ENCODE results near the gene GNG5. TPM values are rescaled to one million over a fixed set of nuclear protein-coding genes. Genes with fewer than 3 reads are reported as not detected.

Gene GNG5
- total RNA-seq = 100 to 1,000 TPM; 155 to 216 (median 164) TPM
- polyA plus RNA-seq = 100 to 1,000 TPM; 140 to 254 TPM
- long read RNA-seq, donor 1, transcript GNG5-201 (3 exons, 920 nt) = major isoform, 128 of 133 reads
- long read RNA-seq, donor 1, partial matches to known transcripts = 5 of 133 reads
- long read RNA-seq, donor 1, other reads (novel, unspliced or antisense) = 0 of 133 reads
- long read RNA-seq, donor 2, transcript GNG5-201 (3 exons, 920 nt) = major isoform, 201 of 211 reads
- long read RNA-seq, donor 2, partial matches to known transcripts = 6 of 211 reads
- long read RNA-seq, donor 2, other reads (novel, unspliced or antisense) = 1 of 211 reads
- long read RNA-seq, donor 3, transcript GNG5-201 (3 exons, 920 nt) = major isoform, 25 of 26 reads
- long read RNA-seq, donor 3, partial matches to known transcripts = 1 of 26 reads
- long read RNA-seq, donor 3, other reads (novel, unspliced or antisense) = 0 of 26 reads

- Histone ChIP-seq H3K27ac (peak within 1 kb of the TSS; percentile 93 to 99 (median 98)), H3K9me3 (peaks cover 0 to 28% (median 5%) of the 10 kb centered on the region in 11 donors), H3K36me3 (peaks cover 0 to 23% (median 0%) of the 10 kb centered on the region in 9 donors), H3K4me1 (peaks cover 0 to 48% (median 42%) of the 10 kb centered on the region in 9 donors), H3K4me3 (peak within 1 kb of the TSS; percentile 51 to 91 (median 74)), H3K27me3 (no peaks in the 10 kb centered on the region)
- DNase-seq (peak; percentile 98 to 99), ATAC-seq (peak; percentile 96 to 98 (median 98))
- no peak for TF ChIP-seq CTCF (IDR thresholded peaks at IDR 0.05)
- intact Hi-C loops (cut with DNase I) = loop anchor here in 7 of 10 donors (1.0 to 10.0 kb wide), 8 partner anchors 27 to 116 kb away; partner anchors contain the start of genes CTBS (in 5 of the 7) and RPF1 (in 1 of the 7)
- 0 to 1% methylated on average over 60 of the region's 60 CpGs for WGBS, 2 donors
These were observed at the start of gene GNG5, which contains the start of gene SPATA1 for GRCh38 chr1:84506002-84506728. Gene GNG5, minus strand, starts transcription at chr1:84506581. Its CDS starts 490 bp downstream, at chr1:84506091. Gene SPATA1, plus strand, starts transcription at chr1:84506386. Its CDS starts 9,974 bp downstream, at chr1:84516360.

GRCh38 chr1:84550826-84551225 lies 44.4 kb upstream of the GNG5 start:
- TF ChIP-seq CTCF (IDR thresholded peaks at IDR 0.05) = no peak
- ATAC-seq (no peak), DNase-seq (no peak)
- Histone ChIP-seq H3K4me3 (no peak overlapping the region), H3K4me1 (peaks cover 0 to 5% (median 0%) of the 10 kb centered on the region in 9 donors), H3K27me3 (no peaks in the 10 kb centered on the region), H3K36me3 (peaks cover 0 to 46% (median 0%) of the 10 kb centered on the region in 9 donors), H3K9me3 (no peaks in the 10 kb centered on the region), H3K27ac (no peak overlapping the region)
- intact Hi-C loops (cut with DNase I) = no loop called here
- WGBS, 2 donors = 62 to 70% methylated on average over 2 of the region's 2 CpGs

- H3K27me3 ChIP-seq = no peaks in the 10 kb centered on the region
These were observed 35.3 kb upstream of the GNG5 start for GRCh38 chr1:84541679-84542078.

More at GRCh38 chr1:84541679-84542078, 35.3 kb upstream of the GNG5 start:
- Histone ChIP-seq H3K9me3 (no peaks in the 10 kb centered on the region), H3K4me1 (no peaks in the 10 kb centered on the region), H3K36me3 (peaks cover 0 to 44% (median 0%) of the 10 kb centered on the region in 9 donors), H3K27ac (no peak overlapping the region), H3K4me3 (no peak overlapping the region)
- intact Hi-C loops (cut with DNase I) = no loop called here
- 95% methylated on average over 4 of the region's 4 CpGs for WGBS, 2 donors
- DNase-seq = no peak
- no peak for ATAC-seq
- peak in 6 of 9 donors; percentile 10 to 41 (median 30) for TF ChIP-seq CTCF (IDR thresholded peaks at IDR 0.05)
